ENCODE data around the gene MMP24OS. TPM values are rescaled to one million over a fixed set of nuclear protein-coding genes. Genes with fewer than 3 reads are reported as not detected.

The MMP24OS gene
- total RNA-seq, 4 donors from 2014 or later = 30.4 to 41.2 (median 34.4) TPM

DNA sequence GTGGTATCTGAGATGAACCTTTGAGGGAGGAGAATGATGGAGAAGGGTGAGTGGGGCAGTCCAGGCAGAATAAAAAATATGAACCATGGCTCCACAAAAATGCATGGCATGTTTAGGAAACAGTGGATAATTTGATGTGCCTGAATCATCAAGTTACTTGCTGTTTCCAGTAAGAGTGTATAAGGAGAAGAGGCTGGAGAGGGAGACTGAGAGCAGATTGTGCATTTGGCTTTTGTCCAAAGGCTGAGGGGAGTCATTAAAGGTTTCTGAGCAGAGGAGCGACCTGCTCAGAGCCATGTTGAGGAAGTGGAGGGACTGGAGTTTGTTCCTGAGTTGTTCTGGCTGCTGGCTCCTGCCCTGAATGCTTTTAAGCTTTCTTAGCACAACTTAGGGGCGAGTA lies 45.3 kb downstream of the MMP24OS start:
- no peaks in the 10 kb centered on the region for H3K9me3 ChIP-seq
- no peak overlapping the region for H3K27ac ChIP-seq
- TF ChIP-seq POLR2A (IDR thresholded peaks at IDR 0.05) = no peak
- no peak for TF ChIP-seq EP300 (IDR thresholded peaks at IDR 0.05)
- TF ChIP-seq, protein P1, sequence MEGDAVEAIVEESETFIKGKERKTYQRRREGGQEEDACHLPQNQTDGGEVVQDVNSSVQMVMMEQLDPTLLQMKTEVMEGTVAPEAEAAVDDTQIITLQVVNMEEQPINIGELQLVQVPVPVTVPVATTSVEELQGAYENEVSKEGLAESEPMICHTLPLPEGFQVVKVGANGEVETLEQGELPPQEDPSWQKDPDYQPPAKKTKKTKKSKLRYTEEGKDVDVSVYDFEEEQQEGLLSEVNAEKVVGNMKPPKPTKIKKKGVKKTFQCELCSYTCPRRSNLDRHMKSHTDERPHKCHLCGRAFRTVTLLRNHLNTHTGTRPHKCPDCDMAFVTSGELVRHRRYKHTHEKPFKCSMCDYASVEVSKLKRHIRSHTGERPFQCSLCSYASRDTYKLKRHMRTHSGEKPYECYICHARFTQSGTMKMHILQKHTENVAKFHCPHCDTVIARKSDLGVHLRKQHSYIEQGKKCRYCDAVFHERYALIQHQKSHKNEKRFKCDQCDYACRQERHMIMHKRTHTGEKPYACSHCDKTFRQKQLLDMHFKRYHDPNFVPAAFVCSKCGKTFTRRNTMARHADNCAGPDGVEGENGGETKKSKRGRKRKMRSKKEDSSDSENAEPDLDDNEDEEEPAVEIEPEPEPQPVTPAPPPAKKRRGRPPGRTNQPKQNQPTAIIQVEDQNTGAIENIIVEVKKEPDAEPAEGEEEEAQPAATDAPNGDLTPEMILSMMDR (IDR thresholded peaks at IDR 0.05) = no peak
- H3K27me3 ChIP-seq = peaks cover 0 to 4% of the 10 kb centered on the region in 2 donors
- no peak overlapping the region for H3K4me3 ChIP-seq
- H3K36me3 ChIP-seq = peaks cover 0 to 47% (median 0%) of the 10 kb centered on the region in 3 donors
- H3K4me1 ChIP-seq = no peaks in the 10 kb centered on the region
- WGBS, 2 donors = 61 to 64% methylated on average over 2 of the region's 2 CpGs
- DNase-seq (ENCODE audit: low spot score in 2 of 2) = no peak

DNA sequence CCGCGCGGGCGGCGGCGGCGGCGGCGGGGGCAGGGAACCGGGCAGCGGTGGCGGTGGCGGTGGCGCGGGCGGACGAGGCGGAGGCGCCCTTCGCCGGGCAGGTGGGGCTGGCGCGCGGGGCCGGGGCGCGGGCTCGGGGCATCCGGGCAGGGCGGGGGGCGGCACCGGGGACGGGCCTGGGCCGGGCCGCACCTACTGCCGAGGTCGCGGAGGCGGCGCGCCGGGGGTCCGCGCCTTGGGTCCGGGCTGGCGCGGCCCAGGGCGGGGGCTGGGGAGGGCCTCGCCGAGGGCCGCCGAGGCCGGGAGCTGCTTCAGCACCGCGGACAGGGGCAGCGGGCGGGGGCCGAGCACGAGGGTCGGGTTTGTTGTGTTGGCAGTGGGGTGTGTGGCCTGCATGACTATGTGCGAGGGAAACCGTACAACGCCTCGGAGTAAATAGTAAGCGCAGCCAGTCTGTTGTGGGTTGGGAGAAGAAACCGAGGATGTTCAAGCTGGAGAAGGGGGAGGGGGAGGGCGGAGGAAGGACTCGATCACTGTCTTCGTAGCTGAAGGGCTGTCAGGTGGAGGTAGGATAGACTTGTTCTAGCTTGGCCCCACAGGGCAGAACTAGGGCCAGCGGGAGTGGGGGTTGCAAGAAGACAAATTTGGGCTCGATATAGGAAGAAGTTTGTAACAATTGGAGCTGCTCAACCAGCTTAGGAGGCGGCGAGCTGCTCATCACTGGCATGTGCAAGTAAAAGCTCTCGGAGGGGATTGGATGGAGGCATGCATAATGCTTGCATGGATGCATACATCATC lies 50.8 kb downstream of the MMP24OS start:
- 19 to 20% methylated on average over 19 to 20 of the region's 74 CpGs for WGBS, 2 donors

More for the DNA sequence above, 50.8 kb downstream of the MMP24OS start:
- Histone ChIP-seq H3K27me3 (peaks cover 0 to 8% of the 10 kb centered on the region in 2 donors), H3K27ac (no peak overlapping the region), H3K9me3 (no peaks in the 10 kb centered on the region), H3K36me3 (peaks cover 0 to 11% (median 0%) of the 10 kb centered on the region in 3 donors), H3K4me1 (peaks cover 0 to 12% (median 0%) of the 10 kb centered on the region in 4 donors), H3K4me3 (peak overlapping the region in 1 of 4 donors; percentile 36)
- DNase-seq (ENCODE audit: low spot score in 2 of 2) = peak in 1 of 2 donors; percentile 5
- TF ChIP-seq POLR2A (IDR thresholded peaks at IDR 0.05) (no peak), EP300 (IDR thresholded peaks at IDR 0.05) (no peak)
- TF ChIP-seq, protein P1 (IDR thresholded peaks at IDR 0.05) = no peak

Other genes starting within 250 kb of the MMP24OS start
- 100 to 1,000 TPM in 1 of 4 donors, 10 to 100 TPM in 3; 63.4 to 101 (median 76.4) TPM for gene TRPC4AP, start 185.3 kb downstream of the MMP24OS start, total RNA-seq
- gene EDEM2, start 130.8 kb downstream of the MMP24OS start, total RNA-seq = 10 to 100 TPM; 19.6 to 29.7 (median 25.2) TPM
- gene PROCR, start 106.0 kb downstream of the MMP24OS start, total RNA-seq = 100 to 1,000 TPM in 2 of 4 donors, 10 to 100 TPM in 2; 40.9 to 132 (median 94.6) TPM
- gene MMP24, start 51.4 kb downstream of the MMP24OS start, total RNA-seq = under 1 TPM in 3 of 4 donors, not detected in 1; 0.21 to 0.78 (median 0.66) TPM
- gene EIF6, start 6.7 kb upstream of the MMP24OS start, total RNA-seq = 100 to 1,000 TPM in 1 of 4 donors, 10 to 100 TPM in 3; 69.5 to 110 (median 86.8) TPM
- gene FAM83C, start 14.3 kb upstream of the MMP24OS start, total RNA-seq = not detected
- gene UQCC1, start 133.9 kb upstream of the MMP24OS start, total RNA-seq = 10 to 100 TPM; 30.0 to 51.9 (median 41.3) TPM
- 1 to 10 TPM in 1 of 4 donors, under 1 TPM in 1, not detected in 2; 0.90 to 1.0 TPM for gene GDF5, start 160.1 kb upstream of the MMP24OS start, total RNA-seq
- 10 to 100 TPM; 12.5 to 41.1 (median 29.9) TPM for gene CEP250, start 177.5 kb upstream of the MMP24OS start, total RNA-seq